Measurements from ENCODE around the gene KEL.
A peak's percentile ranks its signal among the peaks of the same experiment; 100 is the strongest.
"Not testable (repeated sequence)": the region's sequence is repeated elsewhere in the genome, so short reads cannot be mapped to it uniquely, and the experiment has no call there.

KEL gene

GRCh38 chr7:142961973-142962926 lies at the start of gene KEL:
KEL (minus strand) TSS chr7:142962363; CDS start chr7:142962206, 157 bp downstream.
- DNase-seq = no peak

GRCh38 chr7:143008007-143008901 lies 46.1 kb upstream of the KEL start:
- DNase-seq = peak; percentile 75

- DNase-seq = no peak
Observed at GRCh38 chr7:143005632-143006260, 43.6 kb upstream of the KEL start.

GRCh38 chr7:143003393-143004051 lies 41.4 kb upstream of the KEL start:
- peak; percentile 10 for DNase-seq

GRCh38 chr7:143002898-143003297 lies 40.7 kb upstream of the KEL start:
- no peak for DNase-seq

- DNase-seq = no peak
Observed at GRCh38 chr7:143002106-143002505, 39.9 kb upstream of the KEL start.

- no peak for DNase-seq
Observed at GRCh38 chr7:143000648-143001047, 38.5 kb upstream of the KEL start.

- DNase-seq = no peak
Observed at GRCh38 chr7:142999793-143000192, 37.6 kb upstream of the KEL start.

GRCh38 chr7:142998966-142999365 lies 36.8 kb upstream of the KEL start:
- no peak for DNase-seq

- no peak for DNase-seq
Observed at GRCh38 chr7:142997456-142997989, 35.4 kb upstream of the KEL start.

GRCh38 chr7:142992427-142992826 lies 30.3 kb upstream of the KEL start:
- no peak for DNase-seq

- DNase-seq = no peak
Observed at GRCh38 chr7:142984297-142984696, 22.1 kb upstream of the KEL start.

GRCh38 chr7:142983825-142984224 lies 21.7 kb upstream of the KEL start:
- DNase-seq = no peak

- DNase-seq = not testable (repeated sequence)
Observed at GRCh38 chr7:142978402-142978801, 16.2 kb upstream of the KEL start.

GRCh38 chr7:142974626-142975025 lies 12.5 kb upstream of the KEL start:
- DNase-seq = no peak

- no peak for DNase-seq
Observed at GRCh38 chr7:142969183-142969582, 7.0 kb upstream of the KEL start.

GRCh38 chr7:142968229-142968628 lies 6.1 kb upstream of the KEL start:
- no peak for DNase-seq

- DNase-seq = no peak
Observed at GRCh38 chr7:142964502-142965246, 2.5 kb upstream of the KEL start.

- no peak for DNase-seq
Observed at GRCh38 chr7:142963993-142964392, 1.8 kb upstream of the KEL start.

- no peak for DNase-seq
Observed at GRCh38 chr7:142962991-142963390, 828 bp upstream of the KEL start.

GRCh38 chr7:142961595-142961972 lies 579 bp downstream of the KEL start:
- DNase-seq = no peak
